Endothelial cell (in vitro differentiated cells): Measurements from ENCODE around the gene GNAT3. TPM values are rescaled to one million over a fixed set of nuclear protein-coding genes. Genes with fewer than 3 reads are reported as not detected.

ENCODE experiments used
- DNase-seq: peaks from one replicate; pipeline ENCODE4 v3.0.0; 2021; ENCODE audit warnings: low spot score
- H3K27ac Mint-ChIP-seq: one replicate; pipeline ENCODE4 v1.8.0; 2021; ENCODE audit warnings: mixed read lengths, inconsistent platforms; ENCODE audit not compliant: unreplicated experiment
- H3K27me3 Mint-ChIP-seq: one replicate; pipeline ENCODE4 v1.8.0; 2021; ENCODE audit warnings: mild to moderate bottlenecking, moderate library complexity, mixed read lengths, inconsistent platforms; ENCODE audit not compliant: unreplicated experiment
- H3K36me3 Mint-ChIP-seq: one replicate; pipeline ENCODE4 v1.8.0; 2021; ENCODE audit warnings: mild to moderate bottlenecking, low read depth, mixed read lengths, inconsistent platforms; ENCODE audit not compliant: unreplicated experiment
- H3K4me1 Mint-ChIP-seq: one replicate; pipeline ENCODE4 v1.8.0; 2021; ENCODE audit warnings: mild to moderate bottlenecking, mixed read lengths, inconsistent platforms; ENCODE audit not compliant: unreplicated experiment
- H3K4me3 Mint-ChIP-seq: one replicate; pipeline ENCODE4 v1.8.0; 2021; ENCODE audit warnings: mild to moderate bottlenecking, mixed read lengths, inconsistent platforms; ENCODE audit not compliant: unreplicated experiment
- H3K9me3 Mint-ChIP-seq: one replicate; pipeline ENCODE4 v1.8.0; 2021; ENCODE audit warnings: mixed read lengths, inconsistent platforms; ENCODE audit not compliant: unreplicated experiment
- total RNA-seq: library from RNA; stranded (reverse); fragmentation: NEBNext Ultra II Directional; extraction: Animal tissue kit (Norgen Biotek cat#: 25700); gene quantifications from one replicate; pipeline ENCODE4 v1.2.1, GENCODE V29; 2021; ENCODE audit not compliant: unreplicated experiment
- TF ChIP-seq, protein P1 (sequence below): fragments of 200-600 bp; sonication (generic); IDR thresholded peaks from one replicate; pipeline ENCODE4 v1.5.0; 2021; ENCODE audit warnings: antibody characterized with exemption; ENCODE audit not compliant: unreplicated experiment

GNAT3 gene
- total RNA-seq, 1 donor from 2014 or later = not detected

DNA sequence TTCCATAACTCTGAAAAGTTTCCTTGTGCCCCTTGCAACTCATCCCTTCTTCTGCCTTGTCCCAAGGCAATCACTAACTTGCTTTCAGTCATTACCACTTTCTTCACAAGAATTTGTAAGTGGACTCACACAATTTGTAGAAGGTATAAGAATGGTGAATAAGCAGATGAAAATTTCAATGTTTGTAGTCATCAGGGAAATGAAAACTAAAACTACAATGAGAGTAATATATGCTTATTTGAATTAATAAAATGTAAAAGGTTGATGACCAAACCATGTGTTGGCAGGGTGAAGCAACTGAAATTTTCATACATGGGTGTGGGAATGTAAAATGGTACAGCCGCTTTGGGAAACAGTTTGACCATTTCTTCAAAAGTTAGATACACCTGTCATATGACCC is 79.7 kb downstream of the GNAT3 start:
- Mint-ChIP-seq H3K27me3 (peaks cover 1% of the 10 kb centered on the region), H3K4me1 (no peaks in the 10 kb centered on the region), H3K27ac (no peak overlapping the region), H3K4me3 (no peak overlapping the region), H3K36me3 (no peaks in the 10 kb centered on the region), H3K9me3 (no peaks in the 10 kb centered on the region)
- DNase-seq = no peak
- TF ChIP-seq, protein P1, sequence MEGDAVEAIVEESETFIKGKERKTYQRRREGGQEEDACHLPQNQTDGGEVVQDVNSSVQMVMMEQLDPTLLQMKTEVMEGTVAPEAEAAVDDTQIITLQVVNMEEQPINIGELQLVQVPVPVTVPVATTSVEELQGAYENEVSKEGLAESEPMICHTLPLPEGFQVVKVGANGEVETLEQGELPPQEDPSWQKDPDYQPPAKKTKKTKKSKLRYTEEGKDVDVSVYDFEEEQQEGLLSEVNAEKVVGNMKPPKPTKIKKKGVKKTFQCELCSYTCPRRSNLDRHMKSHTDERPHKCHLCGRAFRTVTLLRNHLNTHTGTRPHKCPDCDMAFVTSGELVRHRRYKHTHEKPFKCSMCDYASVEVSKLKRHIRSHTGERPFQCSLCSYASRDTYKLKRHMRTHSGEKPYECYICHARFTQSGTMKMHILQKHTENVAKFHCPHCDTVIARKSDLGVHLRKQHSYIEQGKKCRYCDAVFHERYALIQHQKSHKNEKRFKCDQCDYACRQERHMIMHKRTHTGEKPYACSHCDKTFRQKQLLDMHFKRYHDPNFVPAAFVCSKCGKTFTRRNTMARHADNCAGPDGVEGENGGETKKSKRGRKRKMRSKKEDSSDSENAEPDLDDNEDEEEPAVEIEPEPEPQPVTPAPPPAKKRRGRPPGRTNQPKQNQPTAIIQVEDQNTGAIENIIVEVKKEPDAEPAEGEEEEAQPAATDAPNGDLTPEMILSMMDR = no peak

DNA sequence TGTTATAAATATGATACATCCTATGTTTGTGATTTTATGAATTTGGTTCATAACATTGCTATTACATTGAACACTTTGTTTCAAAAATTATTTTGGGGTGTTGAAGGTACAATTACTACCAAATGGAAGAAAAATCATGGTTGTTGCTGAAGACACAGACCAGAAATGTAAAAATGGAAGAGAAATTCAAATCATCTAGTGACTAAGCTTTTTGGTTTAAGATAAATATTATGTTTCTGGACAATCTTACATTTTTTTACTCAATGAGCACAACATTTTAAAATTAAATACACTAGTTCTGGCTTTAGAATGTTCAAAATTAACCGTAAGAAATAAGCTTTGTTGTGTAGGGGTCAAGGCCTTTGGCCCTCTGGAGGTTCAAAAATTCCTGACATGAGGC is 82.7 kb downstream of the GNAT3 start:
- Mint-ChIP-seq H3K4me1 (no peaks in the 10 kb centered on the region), H3K4me3 (no peak overlapping the region), H3K27me3 (no peaks in the 10 kb centered on the region), H3K9me3 (no peaks in the 10 kb centered on the region), H3K36me3 (no peaks in the 10 kb centered on the region), H3K27ac (no peak overlapping the region)
- DNase-seq = no peak
- TF ChIP-seq, protein P1 = no peak

DNA sequence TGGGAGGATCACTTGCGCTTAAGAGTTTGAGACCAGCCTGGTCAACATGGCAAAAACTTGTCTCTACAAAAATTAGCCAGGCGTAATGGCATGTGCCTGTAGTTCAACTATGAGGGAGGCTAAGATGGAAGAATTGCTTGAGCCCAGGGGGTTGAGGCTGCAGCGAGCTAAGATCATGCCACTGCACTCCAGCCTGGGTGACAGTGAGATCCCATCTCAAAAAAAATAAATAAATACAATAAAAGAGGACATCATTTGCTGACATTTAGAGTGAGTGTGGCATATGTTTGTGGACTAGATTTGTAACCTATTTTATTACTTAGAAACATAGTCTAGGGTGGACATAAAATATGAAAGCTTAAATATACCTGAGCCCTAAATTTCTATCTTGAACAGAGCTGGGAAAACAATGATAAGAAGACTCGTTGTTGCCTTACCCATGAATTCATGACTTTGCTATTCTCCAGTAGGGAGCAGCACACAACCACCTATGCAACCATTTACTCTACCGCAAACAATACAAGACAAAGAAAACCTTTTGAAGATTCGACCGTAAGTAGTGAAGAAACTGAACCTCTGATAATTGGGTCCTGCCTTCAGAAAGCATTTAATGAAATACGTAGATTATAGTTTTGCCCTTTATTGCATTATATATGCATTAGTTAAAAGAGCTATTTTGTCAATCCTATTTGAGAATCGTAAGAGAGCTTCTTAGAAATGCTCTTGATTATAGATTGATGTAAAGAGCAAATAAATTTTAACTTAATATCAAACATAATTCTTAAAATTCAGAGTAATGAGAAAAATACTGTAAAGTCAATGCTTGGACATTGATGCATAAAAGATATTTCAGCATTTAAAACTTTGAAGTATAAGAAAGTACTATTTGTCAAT is 83.5 kb downstream of the GNAT3 start:
- Mint-ChIP-seq H3K4me3 (no peak overlapping the region), H3K27me3 (no peaks in the 10 kb centered on the region), H3K27ac (no peak overlapping the region), H3K4me1 (no peaks in the 10 kb centered on the region), H3K36me3 (no peaks in the 10 kb centered on the region), H3K9me3 (no peaks in the 10 kb centered on the region)
- TF ChIP-seq, protein P1 = peak; percentile 40
- peak; percentile 22 for DNase-seq

DNA sequence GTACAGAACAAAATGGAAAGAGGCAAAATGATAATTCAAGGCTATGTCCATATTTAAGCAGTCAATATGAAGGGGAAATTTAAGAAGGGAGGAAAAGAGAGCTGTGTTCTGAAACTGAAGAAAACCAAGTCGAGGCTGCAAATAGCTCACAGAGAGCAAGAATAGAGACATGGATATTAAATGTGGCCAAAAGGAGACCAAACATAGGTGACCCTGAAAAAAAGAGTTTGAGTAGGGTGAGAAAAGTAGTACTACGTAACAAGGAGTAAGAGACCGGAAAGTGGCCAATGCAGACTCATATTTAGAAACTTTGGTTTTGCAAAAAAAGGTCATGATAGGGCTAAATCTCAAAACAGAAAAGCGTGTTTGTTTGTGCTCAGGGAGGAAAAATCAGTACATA is 84.6 kb downstream of the GNAT3 start:
- Mint-ChIP-seq H3K4me1 (no peaks in the 10 kb centered on the region), H3K27me3 (no peaks in the 10 kb centered on the region), H3K4me3 (no peak overlapping the region), H3K27ac (no peak overlapping the region), H3K9me3 (no peaks in the 10 kb centered on the region), H3K36me3 (no peaks in the 10 kb centered on the region)
- DNase-seq = no peak
- TF ChIP-seq, protein P1 = no peak

DNA sequence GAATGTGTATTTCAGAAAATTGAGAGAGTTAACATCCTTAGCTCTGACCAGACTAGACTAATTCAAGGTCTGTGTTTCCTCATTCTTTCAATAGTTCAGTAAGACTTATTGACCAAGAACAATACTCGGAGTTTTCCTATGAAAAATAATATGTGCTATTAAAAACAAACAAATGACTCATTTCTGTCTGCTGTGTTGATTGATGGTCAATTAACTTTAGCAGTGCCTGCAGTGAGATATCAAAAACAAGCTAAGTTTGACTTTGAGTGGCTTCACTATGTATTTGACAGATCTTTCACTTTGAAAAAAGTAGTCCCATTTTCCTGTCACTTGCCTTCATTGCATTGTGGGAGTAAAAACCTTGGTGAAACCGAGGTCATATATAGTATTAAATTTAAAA is 91.0 kb downstream of the GNAT3 start:
- no peak overlapping the region for H3K4me3 Mint-ChIP-seq
- H3K36me3 Mint-ChIP-seq = no peaks in the 10 kb centered on the region
- no peak for DNase-seq
- TF ChIP-seq, protein P1 = no peak
- H3K27ac Mint-ChIP-seq = no peak overlapping the region
- H3K9me3 Mint-ChIP-seq = no peaks in the 10 kb centered on the region
- H3K27me3 Mint-ChIP-seq = no peaks in the 10 kb centered on the region
- no peaks in the 10 kb centered on the region for H3K4me1 Mint-ChIP-seq
